ENCODE data around the gene BRPF1.
A peak's percentile ranks its signal among the peaks of the same experiment; 100 is the strongest.

The BRPF1 gene

DNA sequence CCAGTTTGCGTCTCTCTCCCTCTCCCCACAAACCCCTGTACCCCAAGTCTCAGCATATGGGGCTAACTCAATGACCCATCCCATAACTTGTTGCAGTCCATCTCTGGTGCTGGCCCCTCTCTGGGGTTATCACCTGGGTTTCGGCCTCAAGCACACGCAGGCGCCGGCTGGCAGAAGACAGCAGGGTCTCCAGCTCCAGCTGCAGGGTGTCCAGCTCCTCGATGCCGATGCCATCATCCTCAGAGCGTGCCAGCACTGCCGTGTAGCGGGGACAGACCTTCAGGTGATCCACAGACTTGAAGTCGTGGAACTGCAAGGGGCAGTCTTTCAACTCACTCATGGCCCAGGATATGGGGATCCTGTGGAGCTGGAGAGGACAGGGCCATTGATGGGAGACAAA lies 59.6 kb downstream of the BRPF1 start:
- no peak for DNase-seq (ENCODE audit: low spot score)

DNA sequence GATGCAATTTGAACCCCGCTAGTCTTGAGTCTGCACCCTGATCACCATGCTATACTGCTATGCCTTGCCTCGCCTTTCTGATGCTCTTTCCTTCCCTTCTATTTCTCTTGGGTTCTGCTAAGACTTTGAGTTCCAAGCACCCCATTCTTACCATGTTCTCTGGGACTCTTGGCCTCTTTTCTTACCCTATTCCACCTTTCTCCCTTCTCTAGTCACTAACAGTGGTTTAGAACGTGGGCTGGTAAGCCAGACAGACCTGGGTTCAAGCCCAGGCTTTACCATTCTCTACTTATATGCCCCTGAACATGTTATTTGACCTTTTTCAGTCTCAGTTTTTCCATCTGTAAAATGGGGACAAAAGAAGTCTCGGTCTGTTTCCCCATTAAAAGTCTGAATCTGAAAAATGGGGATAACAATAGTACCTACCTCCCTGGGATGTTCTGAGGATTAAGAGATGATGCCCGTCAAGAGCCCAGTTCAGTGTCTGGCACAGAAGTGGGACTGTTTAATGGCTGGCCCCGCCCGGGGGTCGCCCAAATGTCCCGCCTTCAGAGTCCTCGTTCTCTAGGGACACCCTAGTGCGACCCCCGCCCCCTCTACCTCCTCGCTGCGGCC lies 60.4 kb downstream of the BRPF1 start:
- DNase-seq (ENCODE audit: low spot score): no peak

DNA sequence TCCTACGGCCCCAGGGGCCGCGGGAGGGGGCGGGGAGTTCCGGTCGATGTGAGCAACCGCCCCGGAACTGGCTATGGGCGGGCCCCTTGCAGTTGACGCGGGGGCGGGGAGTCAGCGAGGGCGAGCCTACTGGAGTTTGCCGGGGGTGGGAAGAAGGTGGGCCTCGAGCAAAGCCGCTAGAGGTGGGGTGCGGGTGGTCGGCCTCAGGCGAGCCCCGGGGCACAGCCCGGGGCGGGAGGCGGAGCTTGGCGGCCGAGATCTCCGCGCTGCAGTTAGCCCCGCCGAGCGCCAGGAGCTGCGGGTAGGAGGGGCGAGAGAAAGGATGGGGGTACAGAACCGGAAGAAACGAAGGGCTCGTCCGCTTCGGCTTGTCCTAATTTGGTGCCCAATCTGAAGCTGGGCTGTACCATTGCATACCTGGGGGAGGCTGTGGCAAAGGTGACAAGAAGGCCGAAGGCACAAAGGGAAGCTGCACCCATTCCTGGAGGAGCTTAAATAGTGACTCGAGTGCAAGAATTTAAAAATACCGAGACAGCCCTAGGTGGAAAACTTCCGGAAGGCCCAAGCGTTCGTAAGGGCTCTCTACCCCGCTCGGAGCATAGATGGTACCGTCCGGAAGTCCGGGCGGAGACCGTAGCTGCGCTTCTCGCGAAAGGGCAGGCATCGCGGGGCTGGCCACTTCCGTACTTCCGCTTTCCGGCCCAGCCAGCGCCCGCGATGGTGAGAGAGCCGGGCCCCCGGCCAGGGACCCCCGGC lies 61.0 kb downstream of the BRPF1 start, which contains the start of the genes ARPC4 and TADA3:
Gene ARPC4, plus strand, starts transcription at position 678 of the 756 bp plus-strand sequence. Its CDS starts 40 bp downstream, at position 718.
Gene TADA3, minus strand, starts transcription at position 69 of the 756 bp plus-strand sequence. CDS start 1,007 bp downstream, outside the sequence.
- DNase-seq (ENCODE audit: low spot score): peak; percentile 94

DNA sequence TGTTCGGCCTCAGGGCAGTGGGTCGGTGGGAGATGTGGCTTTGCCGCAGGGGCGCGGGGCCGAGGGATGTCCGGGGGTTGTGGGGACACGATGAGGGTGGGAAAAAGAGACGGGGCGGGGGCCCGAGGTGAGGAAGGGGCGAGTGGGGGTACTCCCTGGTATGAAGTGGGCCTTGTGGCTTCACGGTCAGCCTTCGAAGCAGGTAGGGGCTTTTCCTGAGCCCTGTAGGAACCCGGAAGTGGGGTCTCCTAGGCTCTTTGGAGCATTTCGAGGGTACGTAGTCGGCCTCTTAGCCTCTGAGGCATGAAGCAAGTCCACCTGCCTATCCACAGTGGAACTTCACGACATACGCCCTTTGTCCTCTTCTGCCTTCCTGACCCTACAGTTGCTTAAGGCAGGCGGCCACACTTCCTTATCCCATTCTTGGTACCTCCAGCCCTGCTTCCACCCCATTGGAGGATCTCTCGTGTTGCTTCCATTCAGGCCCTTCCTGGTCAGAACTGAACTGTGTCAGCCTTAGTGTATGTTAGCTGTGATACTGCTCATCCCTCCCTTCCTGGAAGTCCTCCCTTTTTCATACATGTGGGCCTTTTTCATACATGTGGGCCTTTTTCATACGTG lies 61.7 kb downstream of the BRPF1 start:
- DNase-seq (ENCODE audit: low spot score): no peak

DNA sequence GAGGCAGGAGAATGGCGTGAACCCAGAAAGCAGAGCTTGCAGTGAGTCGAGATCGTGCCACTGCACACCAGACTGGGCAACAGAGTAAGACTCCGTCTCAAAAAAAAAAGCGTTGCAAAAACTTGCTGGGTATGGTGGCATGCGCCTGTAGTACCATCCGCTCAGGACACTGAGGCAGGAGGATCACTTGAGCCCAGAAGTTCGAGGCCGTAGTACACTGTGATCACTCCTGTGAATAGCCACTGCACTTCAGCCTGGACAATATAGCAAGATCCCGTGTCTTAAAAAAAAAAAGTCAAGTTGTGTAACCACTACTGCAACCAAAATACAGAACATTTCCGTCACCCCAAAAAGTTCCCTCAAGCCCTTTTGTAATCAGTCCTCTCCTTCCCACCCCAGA lies 62.9 kb downstream of the BRPF1 start:
- no peak for DNase-seq (ENCODE audit: low spot score)

DNA sequence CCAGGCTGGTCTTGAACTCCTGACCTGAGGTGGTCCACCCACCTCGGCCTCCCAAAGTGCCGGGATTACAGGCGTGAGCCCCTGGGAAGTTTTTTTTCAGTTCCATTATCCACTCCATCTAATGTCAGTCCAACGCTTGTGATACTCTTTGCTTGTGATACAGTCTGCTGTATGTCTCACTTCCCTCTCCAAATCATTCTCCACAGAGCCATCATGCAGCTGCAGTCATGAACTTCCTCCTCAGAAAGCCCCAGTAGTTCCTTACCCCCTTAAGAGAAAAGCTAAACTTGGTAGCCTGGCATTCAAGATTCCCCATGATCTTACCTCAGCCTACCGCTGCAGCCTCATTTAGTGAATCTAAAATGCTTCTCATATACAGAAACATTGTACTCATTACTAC lies 63.7 kb downstream of the BRPF1 start:
- DNase-seq (ENCODE audit: low spot score): no peak

DNA sequence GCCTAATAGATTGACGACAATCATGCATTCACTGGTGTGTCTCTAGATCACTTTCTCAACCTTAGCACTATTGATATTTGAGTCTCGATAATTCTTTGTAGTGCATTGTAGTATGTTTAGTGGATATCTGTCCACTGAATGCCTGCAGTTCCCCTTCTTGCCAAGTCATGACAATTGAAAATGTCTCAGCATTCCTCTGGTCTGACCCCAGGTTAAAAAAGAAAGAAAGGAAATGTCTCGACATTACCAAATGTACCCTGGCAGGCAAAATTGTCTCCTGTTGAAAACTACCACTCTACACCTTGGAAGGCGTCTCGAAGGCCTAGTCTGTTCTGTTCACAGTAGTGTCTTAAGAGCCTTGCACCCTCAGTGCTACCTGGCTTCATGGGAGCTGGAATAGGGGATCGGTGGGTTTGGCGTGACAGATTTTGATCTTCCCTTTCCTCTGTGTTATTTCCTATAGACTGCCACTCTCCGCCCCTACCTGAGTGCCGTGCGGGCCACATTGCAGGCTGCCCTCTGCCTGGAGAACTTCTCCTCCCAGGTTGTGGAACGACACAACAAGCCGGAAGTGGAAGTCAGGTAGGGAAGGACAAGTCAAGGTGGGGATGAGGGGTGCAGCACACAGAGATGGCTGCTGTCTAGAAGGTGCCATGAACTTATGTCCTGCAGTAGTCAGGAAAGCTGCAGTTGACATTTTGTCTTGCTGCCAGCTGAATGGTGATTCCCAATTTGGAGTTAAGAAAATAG lies 65.8 kb downstream of the BRPF1 start:
- DNase-seq (ENCODE audit: low spot score): no peak
